HG03457 (cell line): Measurements from ENCODE around the gene SMYD4.
"Not testable (repeated sequence)": the region's sequence is repeated elsewhere in the genome, so short reads cannot be mapped to it uniquely, and the experiment has no call there.

Experiments
- ATAC-seq: cut with Tn5 transposase; IDR thresholded peaks from one replicate; pipeline ENCODE4 v1.9.1; 2021; ENCODE audit warnings: moderate number of reproducible peaks; ENCODE audit not compliant: unreplicated experiment

SMYD4 gene

GRCh38 chr17:1785930-1786329, 43.8 kb downstream of the SMYD4 start:
- ATAC-seq: no peak

- ATAC-seq: no peak
Observed at GRCh38 chr17:1783834-1784611, 45.7 kb downstream of the SMYD4 start.

DNA sequence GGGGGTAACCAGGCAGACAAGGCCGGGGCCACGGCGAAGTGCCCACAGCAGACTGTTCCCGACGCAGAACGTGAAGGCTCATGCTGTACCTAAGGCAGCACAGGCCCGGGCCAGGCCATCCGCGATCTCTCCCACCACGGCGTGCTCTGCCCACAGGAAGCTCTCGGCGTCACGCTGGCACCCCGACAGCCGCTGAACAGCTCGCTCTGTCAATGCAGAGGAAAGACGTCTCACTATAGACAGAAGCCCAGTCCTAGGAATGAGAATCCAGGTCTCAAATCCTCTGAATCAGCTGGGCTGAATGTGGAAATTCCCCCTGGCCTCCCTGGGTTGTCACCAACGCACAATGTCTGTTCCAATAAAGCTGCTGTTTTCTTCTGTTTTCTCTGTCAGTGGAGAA, 46.4 kb downstream of the SMYD4 start:
- ATAC-seq: no peak

DNA sequence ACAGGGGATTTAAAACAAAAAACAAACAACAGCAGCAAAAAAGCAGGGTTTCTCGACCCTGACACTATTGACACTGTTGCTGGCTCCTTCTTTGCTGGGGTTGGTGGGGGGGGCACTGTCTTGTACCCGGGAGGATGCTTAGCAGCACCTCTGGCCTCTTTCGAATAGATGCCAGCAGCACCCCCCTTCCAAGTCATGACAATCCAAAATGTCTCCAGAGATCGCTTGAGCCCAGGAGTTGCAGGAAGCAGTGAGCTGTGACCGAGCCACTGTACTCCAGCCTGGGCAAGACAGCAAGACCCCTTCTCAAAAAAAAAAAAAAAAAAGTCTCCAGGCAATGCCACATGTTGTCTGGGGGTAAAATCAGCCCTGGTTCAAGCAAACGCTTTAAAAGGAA, 47.5 kb downstream of the SMYD4 start:
- no peak for ATAC-seq

DNA sequence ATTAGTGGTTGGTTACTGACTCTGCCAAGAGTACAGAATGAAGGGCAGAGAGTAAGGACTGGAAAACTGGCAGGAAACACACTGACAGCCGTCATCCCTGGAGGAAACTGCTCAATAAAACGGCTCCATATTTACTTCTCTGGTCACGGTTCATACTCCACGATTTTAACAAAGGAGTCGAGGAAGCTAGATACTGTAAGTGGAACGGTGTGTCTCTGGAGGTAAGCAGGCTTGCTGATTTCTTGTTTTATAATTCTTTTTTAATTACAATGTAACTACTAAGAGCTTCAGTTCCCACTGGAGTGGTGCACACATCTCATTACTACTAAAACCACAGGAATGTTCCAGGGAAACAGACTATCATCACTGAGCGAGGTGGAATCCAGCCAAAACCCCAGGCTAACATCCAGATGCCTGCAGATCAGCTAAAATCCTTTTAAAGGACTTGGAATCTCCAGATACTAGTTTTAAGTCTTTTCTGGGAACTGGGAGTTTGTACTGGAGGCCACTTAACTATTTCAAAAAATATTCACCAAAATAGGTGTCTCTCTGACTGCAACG, 50.1 kb downstream of the SMYD4 start:
- no peak for ATAC-seq

DNA sequence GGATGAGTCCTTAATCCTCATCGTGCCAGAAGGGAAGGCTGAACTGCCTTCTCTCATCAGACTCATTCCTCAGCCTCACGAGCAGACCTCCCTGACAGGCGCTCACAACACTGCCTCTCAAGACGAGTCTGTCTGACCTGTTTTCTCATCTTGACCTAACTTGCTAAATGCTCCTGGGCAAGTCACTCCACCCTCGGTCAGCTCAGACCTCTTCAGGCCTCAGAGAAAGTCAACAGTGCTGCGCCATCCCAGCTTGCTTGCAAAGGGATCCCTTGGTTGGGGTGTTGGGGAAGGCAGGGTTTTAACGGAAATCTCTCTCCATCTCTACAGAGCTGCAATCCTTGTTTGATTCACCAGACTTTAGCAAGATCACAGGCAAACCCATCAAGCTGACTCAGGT, 52.8 kb downstream of the SMYD4 start:
- no peak for ATAC-seq

DNA sequence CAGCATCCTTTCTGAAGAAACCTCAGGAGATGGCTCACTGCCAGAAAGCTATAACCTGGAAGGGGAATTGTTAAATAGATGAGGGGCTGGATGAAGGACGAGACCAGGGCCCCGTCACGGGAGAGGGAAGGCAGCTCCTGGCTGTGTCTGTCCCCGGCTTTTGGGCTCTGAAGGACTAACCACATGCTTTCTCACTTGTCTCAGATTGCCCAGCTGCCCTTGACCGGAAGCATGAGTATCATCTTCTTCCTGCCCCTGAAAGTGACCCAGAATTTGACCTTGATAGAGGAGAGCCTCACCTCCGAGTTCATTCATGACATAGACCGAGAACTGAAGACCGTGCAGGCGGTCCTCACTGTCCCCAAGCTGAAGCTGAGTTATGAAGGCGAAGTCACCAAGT, 53.4 kb downstream of the SMYD4 start:
- no peak for ATAC-seq

GRCh38 chr17:1774390-1775176, 55.1 kb downstream of the SMYD4 start:
- ATAC-seq: no peak

DNA sequence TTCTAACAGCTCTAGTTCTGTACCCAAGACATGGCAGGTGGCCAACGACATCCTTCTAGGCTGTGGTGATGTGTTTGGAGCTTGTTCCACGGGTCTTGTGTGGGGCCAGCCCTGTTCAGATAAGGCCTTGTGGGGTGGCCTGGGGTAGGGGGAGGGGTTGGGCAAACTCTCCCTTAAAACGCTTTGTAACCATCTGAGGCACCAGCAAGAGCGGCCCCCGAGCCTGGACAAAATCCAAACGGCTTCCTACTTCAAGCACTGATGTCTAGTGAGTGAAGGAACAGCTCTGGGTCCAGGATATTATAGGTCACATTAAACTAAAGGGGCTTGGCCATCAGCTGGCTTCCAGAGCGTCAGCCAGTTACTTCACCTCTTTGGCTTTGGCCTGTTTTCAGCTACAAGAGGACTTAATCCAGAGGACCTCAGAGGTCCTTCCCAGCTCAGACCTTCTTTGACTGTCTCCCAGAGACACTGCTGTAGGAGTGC, 56.0 kb downstream of the SMYD4 start:
- ATAC-seq: no peak

GRCh38 chr17:1773000-1773695, 56.6 kb downstream of the SMYD4 start:
- not testable (repeated sequence) for ATAC-seq

- no peak for ATAC-seq
Observed at GRCh38 chr17:1769822-1770477, 59.8 kb downstream of the SMYD4 start.

- ATAC-seq: no peak
Observed at GRCh38 chr17:1767358-1767757, 62.3 kb downstream of the SMYD4 start.

DNA sequence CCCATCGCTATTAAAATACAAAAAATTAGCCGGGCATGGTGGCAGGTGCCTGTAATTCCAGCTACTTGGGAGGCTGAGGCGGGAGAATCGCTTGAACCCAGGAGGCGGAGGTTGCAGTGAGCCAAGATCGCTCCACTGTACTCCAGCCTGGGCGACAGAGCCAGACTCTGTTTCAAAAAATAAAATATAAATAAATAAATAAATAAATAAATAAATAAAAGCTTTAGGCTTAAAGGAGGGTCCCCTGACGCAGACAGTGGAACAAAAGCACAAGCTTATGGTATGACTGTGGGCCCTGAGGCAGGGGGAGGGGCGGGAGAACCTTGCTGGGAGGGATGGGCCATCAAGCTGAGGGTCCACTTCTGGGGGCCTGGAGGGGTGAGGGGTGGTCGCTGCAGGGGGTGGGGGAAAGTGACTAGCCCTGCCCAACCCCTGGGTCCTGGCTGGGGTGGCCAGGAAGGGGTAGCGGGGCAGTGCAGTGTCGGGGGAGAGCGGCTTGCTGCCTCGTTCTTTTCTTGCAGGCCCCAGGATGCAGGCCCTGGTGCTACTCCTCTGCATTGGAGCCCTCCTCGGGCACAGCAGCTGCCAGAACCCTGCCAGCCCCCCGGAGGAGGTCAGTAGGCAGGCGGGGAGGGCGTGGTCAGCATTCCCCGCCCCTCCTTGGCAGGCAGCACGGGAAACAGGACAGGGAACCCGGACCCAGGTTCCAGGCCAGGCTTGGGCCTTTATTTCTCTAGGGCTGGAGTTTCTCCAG, 63.1 kb downstream of the SMYD4 start:
- ATAC-seq: no peak

- no peak for ATAC-seq
Observed at GRCh38 chr17:1765576-1765975, 64.1 kb downstream of the SMYD4 start.

DNA sequence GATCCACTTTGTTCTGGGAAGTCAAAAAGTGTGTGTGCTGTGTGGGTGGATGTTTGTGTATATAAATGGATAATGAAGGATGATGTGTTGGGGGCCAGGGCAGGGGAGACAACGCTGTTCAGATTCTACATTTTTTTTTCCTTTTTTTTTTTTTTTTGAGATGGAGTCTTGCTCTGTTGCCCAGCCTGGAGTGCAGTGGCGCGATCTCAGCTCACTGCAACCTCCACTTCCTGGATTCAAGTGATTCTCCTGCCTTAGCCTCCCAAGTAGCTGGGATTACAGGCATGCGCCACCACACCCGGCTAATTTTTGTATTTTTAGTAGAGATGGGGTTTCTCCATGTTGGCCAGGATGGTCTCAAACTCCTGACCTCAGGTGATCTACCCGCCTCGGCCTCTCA, 65.0 kb downstream of the SMYD4 start:
- not testable (repeated sequence) for ATAC-seq

DNA sequence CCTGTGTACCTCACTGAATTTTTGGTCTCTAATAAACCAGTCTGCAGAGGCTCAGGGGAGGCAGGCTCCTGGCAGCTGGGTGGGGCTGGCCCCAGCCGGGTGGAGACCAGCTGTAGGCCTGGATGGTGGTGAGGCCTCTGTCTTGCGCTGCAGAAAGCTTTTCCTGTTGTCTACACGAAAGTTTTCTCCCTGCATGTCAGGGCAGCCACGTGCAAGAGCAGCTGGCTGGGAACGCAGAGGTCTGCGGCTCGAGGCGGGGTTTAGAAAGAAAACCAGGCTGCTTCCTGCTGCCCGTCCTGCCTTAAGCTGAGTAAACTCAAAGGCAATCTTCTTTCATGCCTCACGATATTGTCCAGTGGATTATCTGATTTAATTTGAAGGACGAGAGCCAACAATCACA, 65.4 kb downstream of the SMYD4 start:
- no peak for ATAC-seq

GRCh38 chr17:1762901-1763898, 66.5 kb downstream of the SMYD4 start:
- no peak for ATAC-seq

DNA sequence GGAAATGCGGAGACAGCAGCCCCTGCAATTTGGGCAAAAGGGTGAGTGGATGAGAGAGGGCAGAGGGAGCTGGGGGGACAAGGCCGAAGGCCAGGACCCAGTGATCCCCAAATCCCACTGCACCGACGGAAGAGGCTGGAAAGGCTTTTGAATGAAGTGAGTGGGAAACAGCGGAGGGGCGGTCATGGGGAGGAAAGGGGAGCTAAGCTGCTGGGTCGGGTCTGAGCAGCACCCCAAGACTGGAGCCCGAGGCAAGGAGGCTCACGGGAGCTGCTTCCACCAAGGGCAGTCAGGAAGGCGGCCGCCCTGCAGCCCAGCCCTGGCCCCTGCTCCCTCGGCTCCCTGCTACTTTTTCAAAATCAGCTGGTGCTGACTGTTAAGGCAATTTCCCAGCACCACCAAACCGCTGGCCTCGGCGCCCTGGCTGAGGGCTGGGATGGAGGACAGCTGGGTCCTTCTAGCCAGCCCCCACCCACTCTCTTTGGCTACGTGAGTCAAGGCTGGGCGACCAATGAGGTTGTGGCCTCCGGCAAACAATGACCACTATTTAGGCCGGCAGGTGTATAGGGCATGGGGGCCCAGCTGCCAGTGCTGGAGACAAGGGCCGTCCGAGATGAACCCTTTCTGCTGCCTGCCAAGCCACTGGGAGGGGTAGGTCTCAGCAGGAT, 67.3 kb downstream of the SMYD4 start:
- ATAC-seq: no peak
